Measurements from ENCODE around the gene KLK10.

- TF ChIP-seq POLR2A (IDR thresholded peaks at IDR 0.05; ENCODE audit: low read length): no peak
- TF ChIP-seq GATA1 (IDR thresholded peaks at IDR 0.05; ENCODE audit: low read depth, low read length): no peak
These were observed 17.0 kb upstream of the KLK10 start for GRCh38 chr19:51036519-51036918.
